ENCODE results near the gene HIF1A. TPM values are rescaled to one million over a fixed set of nuclear protein-coding genes. Genes with fewer than 3 reads are reported as not detected.

Gene HIF1A
- total and polyA plus RNA-seq, 2 of the 13 experiments (the other 11 are each of a cell fraction or from before 2014, with no cell fraction given): 41.0 to 126 TPM

- TF ChIP-seq ZGPAT (CRISPR knock-in tag; IDR thresholded peaks at IDR 0.05) (peak; percentile 76; the same call in 1 of the 2 replicates), BRD4 (CRISPR knock-in tag; IDR thresholded peaks at IDR 0.05) (no peak; the same call in 1 of the 2 replicates), ZNF891 (CRISPR knock-in tag; IDR thresholded peaks at IDR 0.05) (no peak), ZBTB8A (CRISPR knock-in tag; IDR thresholded peaks at IDR 0.05; ENCODE audit: borderline replicate concordance, low read depth) (0 out of 2 replicates have a peak, but pooled peaks have one; percentile 11), ZNF569 (CRISPR knock-in tag; IDR thresholded peaks at IDR 0.05; ENCODE audit: borderline replicate concordance) (no peak), KLF13 (CRISPR knock-in tag; IDR thresholded peaks at IDR 0.05) (no peak), ZFP91 (CRISPR knock-in tag; IDR thresholded peaks at IDR 0.05; ENCODE audit: borderline replicate concordance) (0 out of 2 replicates have a peak, but pooled peaks have one; percentile 65), HHEX (CRISPR knock-in tag; IDR thresholded peaks at IDR 0.05) (no peak), ELF4 (CRISPR knock-in tag; IDR thresholded peaks at IDR 0.05; ENCODE audit: borderline replicate concordance) (no peak), TCF7 (IDR thresholded peaks at IDR 0.05; ENCODE audit: low read depth) (peak; percentile 25; the same call in 1 of the 2 replicates), ZNF670 (CRISPR knock-in tag; IDR thresholded peaks at IDR 0.05; ENCODE audit: borderline replicate concordance) (no peak; the same call in 1 of the 2 replicates), GTF3A (CRISPR knock-in tag; conservative IDR thresholded peaks at IDR 0.05) (no peak), ZNF30 (CRISPR knock-in tag; IDR thresholded peaks at IDR 0.05) (no peak), ZNF576 (CRISPR knock-in tag; IDR thresholded peaks at IDR 0.05) (no peak), ZNF274 (CRISPR knock-in tag; IDR thresholded peaks at IDR 0.05) (0 out of 2 replicates have a peak, but pooled peaks have one; percentile 1), ZNF496 (CRISPR knock-in tag; IDR thresholded peaks at IDR 0.05; ENCODE audit: insufficient replicate concordance) (no peak)
- TF ChIP-seq, protein P1, sequence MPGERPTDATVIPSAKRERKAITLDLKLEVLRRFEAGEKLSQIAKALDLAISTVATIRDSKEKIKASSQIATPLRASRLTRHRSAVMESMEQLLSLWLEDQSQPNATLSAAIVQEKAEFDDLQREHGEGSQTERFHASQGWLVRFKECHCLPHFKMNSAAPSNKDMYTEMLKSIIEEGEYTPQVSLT (CRISPR knock-in tag; IDR thresholded peaks at IDR 0.05; ENCODE audit: borderline replicate concordance, low read depth): no peak
- TF ChIP-seq, protein P2, sequence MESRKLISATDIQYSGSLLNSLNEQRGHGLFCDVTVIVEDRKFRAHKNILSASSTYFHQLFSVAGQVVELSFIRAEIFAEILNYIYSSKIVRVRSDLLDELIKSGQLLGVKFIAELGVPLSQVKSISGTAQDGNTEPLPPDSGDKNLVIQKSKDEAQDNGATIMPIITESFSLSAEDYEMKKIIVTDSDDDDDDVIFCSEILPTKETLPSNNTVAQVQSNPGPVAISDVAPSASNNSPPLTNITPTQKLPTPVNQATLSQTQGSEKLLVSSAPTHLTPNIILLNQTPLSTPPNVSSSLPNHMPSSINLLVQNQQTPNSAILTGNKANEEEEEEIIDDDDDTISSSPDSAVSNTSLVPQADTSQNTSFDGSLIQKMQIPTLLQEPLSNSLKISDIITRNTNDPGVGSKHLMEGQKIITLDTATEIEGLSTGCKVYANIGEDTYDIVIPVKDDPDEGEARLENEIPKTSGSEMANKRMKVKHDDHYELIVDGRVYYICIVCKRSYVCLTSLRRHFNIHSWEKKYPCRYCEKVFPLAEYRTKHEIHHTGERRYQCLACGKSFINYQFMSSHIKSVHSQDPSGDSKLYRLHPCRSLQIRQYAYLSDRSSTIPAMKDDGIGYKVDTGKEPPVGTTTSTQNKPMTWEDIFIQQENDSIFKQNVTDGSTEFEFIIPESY (CRISPR knock-in tag; IDR thresholded peaks at IDR 0.05): no peak
- TF ChIP-seq, protein P3, sequence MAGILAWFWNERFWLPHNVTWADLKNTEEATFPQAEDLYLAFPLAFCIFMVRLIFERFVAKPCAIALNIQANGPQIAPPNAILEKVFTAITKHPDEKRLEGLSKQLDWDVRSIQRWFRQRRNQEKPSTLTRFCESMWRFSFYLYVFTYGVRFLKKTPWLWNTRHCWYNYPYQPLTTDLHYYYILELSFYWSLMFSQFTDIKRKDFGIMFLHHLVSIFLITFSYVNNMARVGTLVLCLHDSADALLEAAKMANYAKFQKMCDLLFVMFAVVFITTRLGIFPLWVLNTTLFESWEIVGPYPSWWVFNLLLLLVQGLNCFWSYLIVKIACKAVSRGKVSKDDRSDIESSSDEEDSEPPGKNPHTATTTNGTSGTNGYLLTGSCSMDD (CRISPR knock-in tag; IDR thresholded peaks at IDR 0.05): no peak
- TF ChIP-seq, protein P4, sequence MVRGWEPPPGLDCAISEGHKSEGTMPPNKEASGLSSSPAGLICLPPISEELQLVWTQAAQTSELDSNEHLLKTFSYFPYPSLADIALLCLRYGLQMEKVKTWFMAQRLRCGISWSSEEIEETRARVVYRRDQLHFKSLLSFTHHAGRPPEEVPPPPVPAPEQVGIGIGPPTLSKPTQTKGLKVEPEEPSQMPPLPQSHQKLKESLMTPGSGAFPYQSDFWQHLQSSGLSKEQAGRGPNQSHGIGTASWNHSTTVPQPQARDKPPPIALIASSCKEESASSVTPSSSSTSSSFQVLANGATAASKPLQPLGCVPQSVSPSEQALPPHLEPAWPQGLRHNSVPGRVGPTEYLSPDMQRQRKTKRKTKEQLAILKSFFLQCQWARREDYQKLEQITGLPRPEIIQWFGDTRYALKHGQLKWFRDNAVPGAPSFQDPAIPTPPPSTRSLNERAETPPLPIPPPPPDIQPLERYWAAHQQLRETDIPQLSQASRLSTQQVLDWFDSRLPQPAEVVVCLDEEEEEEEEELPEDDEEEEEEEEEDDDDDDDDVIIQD (CRISPR knock-in tag; IDR thresholded peaks at IDR 0.05; ENCODE audit: low read depth): peak; percentile 47; the same call in 1 of the 2 replicates
Measured at GRCh38 chr14:61694830-61695694, at the start of gene HIF1A (continued).

Data from HepG2 (cell line).